ENCODE data around the gene TRIM27.
"Not testable (repeated sequence)": the region's sequence is repeated elsewhere in the genome, so short reads cannot be mapped to it uniquely, and the experiment has no call there.

The TRIM27 gene

DNA sequence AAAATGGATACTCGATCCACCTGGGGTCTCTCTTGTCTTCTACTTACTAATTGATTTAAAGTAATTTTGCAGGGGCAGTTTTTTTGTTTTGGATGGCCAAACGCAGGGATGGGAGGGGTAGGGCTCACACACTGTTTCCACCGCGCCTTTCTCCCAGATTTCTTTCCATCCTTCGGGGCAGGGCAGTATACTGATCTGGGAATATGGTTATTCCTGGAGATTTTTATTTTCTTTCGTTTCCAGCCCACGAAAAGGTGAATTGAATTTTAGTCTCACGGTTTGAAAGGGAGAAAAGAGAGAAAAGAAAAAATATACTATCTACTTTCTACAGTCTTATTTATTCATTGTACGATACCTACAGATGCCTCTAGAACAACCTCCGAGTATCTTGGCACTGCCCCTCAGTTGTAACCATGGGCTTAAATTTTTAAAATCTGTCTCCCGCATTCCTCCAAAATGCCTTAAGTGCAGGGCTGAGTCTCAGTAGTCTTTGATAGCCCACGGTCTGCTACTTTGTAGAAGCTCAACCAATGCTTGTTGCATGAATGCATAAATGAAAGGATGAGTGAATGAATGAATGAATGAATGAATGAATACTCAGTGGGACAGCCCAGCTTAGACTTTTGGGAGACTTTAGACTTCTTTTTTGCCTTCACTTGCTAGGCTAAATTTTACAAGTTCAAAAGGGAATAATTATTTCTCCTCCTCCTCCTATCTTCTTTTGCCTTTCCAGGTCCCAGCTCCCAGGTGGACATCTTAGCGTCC lies 18.1 kb upstream of the TRIM27 start:
- DNase-seq, result no peak

- DNase-seq, result peak; percentile 88
These were observed 17.3 kb upstream of the TRIM27 start for GRCh38 chr6:28940858-28941683.

- peak; percentile 73 for DNase-seq
These were observed 16.6 kb upstream of the TRIM27 start for GRCh38 chr6:28940294-28940857.

DNA sequence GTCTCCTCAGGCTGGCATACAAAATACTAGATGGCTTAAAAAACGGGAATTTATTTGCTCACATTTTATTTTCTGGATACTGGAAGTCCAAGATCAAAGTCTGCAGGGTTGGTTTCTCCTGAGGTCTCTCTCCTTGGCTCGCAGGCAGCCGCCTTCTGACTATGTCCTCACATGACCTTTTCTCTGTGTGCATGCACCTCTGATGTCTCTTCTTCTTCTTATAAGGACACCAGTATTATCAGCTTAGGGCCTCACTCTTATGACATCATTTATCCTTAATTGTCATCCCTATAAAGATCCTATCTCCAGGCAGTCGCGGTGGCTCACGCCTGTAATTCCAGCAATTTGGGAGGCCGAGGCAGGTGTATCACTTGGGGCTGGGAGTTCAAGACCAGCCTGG lies 9.3 kb upstream of the TRIM27 start:
- no peak for DNase-seq

DNA sequence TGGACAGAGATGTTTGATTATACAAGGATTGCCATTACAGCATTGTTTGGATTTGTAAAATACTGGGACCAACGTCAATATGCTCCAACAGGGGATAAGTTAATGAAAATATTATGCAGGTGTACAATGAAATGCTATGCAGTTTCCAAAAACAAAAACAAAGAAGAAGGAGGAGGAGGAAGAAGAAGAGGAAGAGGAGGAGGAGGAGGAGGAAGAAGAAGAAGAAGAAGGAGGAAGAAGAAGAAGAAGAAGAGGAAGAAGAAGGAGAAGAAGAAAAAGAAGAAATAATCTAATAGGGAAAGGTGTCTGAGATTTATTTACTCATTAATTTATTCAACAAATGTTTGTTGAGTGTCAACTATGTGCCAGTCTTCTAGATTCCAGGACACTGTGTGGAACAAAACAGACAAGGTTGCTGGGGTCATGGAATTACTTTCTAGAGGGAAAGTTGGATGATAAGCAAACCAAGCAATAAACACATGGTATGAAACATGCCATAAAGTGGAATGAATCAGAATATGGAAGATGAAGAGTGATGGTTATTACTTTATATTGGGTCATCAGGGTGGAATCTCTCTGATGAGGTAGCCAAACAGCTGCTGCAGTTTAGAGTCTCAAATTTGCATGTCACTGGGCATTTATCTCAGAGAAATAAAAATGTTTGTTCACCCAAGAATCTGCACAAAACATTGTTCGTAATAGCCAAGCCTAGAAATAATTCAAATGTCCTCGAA lies 6.3 kb upstream of the TRIM27 start:
- no peak for DNase-seq

- DNase-seq, result not testable (repeated sequence)
These were observed 5.6 kb upstream of the TRIM27 start for GRCh38 chr6:28929339-28929738.

GRCh38 chr6:28927846-28928245 lies 4.1 kb upstream of the TRIM27 start:
- no peak for DNase-seq

- no peak for DNase-seq
These were observed 916 bp downstream of the TRIM27 start for GRCh38 chr6:28922821-28923317.

GRCh38 chr6:28922004-28922820 lies 1.6 kb downstream of the TRIM27 start:
- peak; percentile 40 for DNase-seq

DNA sequence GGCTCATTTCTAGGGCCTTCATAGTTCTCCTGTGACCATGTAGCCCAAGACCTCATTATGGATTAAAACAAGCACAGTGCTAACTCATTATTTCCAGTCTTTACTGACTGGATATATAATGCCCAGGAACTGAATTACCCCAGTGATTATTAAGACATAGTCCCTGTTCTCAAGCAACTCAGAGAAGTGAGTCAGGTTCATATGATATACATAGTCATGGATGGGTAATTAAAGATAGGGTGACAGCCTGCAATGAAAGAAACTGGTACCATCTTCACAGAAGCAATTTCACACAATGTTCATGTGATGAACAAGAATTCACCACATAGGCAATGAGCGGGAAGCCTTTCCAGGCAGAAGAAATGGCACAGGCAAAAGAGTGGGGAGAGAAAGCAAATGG lies 3.5 kb downstream of the TRIM27 start:
- no peak for DNase-seq

GRCh38 chr6:28914941-28915340 lies 8.8 kb downstream of the TRIM27 start:
- no peak for DNase-seq

GRCh38 chr6:28910901-28911690 lies 12.7 kb downstream of the TRIM27 start:
- no peak for DNase-seq

- DNase-seq, result no peak
These were observed 16.4 kb downstream of the TRIM27 start for GRCh38 chr6:28907394-28907793.

DNA sequence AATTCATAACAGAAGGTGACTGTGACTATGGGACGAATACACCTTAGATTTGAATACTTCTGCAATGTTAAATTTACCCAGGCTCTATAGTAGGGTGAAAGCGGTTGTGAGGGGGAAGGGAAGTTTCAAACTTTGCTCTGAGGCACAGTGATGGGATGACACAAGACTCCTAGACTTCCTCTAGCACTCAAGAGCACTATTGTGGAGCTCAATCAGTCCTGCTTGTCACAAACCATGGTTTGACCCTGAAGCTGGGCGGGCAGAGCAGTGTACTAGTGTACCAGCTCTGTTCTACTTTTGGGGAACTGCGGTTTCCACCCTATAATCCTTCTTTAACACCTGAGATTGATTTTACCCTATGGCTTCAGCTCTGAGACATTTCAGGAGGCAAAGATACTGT lies 17.1 kb downstream of the TRIM27 start:
- DNase-seq, result no peak

DNA sequence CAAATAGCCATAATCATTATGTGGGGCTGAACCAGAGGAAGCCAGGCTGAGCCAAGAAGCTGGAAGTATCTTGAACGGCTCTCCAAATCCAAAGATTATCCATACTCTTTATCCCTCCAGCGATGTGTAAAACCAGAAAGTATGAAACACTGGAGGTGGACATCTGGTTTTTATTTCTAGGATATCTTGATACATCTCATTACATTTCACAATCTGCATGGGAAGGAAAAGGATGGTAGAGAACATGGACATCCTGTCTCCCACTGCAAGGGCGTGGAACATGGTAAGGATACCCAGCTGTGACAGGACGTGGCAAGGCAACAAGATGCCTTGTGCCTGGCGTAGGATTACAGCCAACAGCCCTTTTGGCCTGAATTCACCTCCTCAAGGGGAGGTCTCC lies 20.1 kb downstream of the TRIM27 start:
- DNase-seq, result no peak

DNA sequence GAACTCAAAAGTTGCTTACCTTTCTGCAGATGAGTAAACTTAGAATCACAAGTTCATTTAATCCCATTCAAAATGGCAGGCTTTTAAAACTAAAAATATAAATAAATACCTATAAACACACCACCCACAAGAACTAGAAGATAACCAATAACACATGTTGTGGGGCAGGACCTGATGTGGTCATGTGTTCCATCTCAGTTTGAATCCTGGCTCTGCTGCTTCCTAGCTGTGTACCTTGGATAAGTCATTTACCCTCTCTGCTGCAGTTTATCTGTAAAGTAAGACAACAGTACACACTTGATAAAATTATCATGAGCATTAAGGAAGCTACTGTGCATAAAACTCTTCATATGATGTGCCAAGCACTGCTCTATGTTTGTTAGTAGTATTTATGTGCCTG lies 22.0 kb downstream of the TRIM27 start:
- DNase-seq, result no peak

DNA sequence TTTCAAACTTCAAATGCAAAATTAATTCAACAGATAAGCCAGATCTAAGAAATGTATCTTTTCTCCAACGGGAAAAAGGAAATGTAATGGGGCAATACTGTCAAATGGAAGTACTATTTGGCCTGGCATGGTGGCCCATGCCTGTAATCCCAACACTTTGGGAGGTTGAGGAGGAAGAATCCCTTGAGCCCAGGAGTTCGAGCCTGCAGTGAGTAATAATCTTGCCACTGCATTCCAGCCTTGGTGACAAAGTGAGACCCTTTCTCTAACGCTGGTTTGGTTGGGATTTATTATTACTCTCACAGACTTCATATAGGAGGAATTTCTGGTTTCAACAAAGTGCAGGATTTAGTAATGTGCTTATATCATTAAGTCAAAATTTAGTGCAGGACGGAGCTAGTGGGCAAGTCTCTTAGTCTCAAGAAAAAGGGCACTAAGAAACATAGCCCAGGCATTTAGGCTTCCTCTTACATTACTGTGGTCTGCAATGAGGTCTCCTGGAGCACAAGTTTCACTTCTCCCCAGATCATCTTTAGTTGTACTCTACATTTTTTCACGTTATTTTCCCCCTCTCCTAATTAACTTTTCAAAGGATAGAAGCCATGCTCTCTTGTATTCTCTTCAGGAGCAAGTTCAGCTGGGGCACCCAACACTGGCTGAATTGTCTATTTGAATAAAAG lies 23.1 kb downstream of the TRIM27 start:
- DNase-seq, result no peak

DNA sequence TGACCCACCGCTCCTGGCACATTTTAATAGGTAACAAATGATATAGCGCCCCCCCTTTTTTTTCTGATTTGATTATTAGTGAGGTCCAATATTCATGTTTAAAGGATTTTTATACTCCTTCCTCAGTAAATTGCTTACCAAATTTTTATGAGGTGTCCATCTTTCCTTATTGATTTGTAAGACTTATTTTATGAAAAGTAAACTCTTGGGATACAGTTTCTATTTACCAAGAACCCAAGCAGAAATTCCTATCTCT lies 25.1 kb downstream of the TRIM27 start:
- no peak for DNase-seq

DNA sequence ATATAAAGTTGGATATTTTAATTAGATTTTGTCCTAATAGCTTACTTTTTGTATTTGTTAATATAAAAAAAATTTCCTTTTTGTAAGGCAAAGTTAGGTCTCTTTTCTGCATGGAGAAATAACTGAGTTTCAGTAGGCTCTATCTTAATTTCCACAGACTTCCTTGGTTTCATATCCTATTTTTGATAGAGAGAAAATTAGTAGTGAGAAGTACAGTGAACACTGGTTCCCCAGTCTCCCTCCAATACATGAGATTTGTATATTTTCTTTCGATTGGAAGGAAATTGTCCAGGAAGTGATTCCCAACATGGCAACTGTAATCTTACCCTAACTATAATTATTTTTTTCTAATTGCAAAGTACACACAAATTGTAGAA lies 26.4 kb downstream of the TRIM27 start:
- DNase-seq, result no peak

- peak; percentile 57 for DNase-seq
These were observed 27.0 kb downstream of the TRIM27 start for GRCh38 chr6:28896505-28897368.

All from stimulated activated CD8-positive, alpha-beta memory T cell treated with anti-CD3 and anti-CD28 coated beads, Interleukin-4, amount 100 ng/mL, for 48 hours (primary cell).